ENCODE measurements around the gene DNHD1.
A peak's percentile ranks its signal among the peaks of the same experiment; 100 is the strongest.

DNHD1 gene

GRCh38 chr11:6587360-6587953, 90.4 kb downstream of the DNHD1 start:
- DNase-seq (ENCODE audit: low read depth in 3 of 3): no peak

- no peak for DNase-seq (ENCODE audit: low read depth in 3 of 3)
These were observed 90.9 kb downstream of the DNHD1 start for GRCh38 chr11:6588018-6588417.

GRCh38 chr11:6594142-6594768, 97.2 kb downstream of the DNHD1 start:
- no peak for DNase-seq (ENCODE audit: low read depth in 3 of 3)

DNA sequence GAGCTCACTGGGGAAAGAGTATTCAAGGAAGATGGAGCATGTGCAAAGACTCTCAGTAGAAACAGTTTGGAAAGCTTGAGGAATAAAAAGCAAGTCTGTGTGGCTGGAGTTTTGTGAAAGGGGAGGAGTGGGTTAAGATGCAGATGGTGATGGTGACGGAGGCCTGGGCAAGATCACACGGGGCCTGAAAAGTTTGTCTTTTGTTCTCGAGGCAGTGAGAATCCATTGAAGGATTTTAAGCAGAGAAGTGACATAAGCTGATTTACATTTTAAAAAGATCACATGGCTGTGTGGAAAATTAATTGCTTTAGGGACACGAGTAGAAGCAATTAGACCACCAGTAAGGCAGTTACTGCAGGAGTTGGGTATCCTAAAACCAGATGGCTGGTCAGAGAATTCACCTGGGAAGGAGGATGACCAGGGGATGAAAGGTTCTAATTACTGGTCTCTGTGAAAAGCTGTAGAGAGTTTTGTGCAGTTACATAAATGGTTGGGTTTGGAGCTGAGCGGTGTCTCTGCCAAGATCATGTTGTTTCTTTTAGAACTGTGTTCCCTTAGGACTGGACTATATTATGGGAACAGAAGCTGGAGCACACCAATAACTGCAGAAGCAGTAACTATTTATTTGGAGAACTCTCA, 99.3 kb downstream of the DNHD1 start:
- no peak for DNase-seq (ENCODE audit: low read depth in 3 of 3)

GRCh38 chr11:6598555-6598954, 101.5 kb downstream of the DNHD1 start:
- DNase-seq (ENCODE audit: low read depth in 3 of 3): no peak

DNA sequence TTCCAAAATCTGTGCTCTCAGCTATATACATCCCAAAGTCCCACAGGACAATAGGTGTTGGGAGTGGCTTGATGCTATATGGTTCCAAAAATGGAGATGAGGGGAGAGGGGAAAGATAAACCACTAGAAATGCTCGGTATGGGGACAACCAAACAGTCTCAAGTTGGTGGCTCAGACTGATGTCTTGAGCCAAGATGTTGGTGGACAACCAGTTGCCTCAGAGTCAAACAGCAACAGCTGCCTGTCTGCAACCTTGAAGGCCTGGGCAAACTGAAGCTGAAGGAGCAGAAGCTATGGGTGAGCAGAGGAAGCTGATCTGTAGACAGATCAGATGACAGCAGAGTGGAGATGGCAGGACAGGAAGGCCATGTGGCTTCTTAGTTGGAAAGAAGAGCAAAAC, 102.4 kb downstream of the DNHD1 start:
- no peak for DNase-seq (ENCODE audit: low read depth in 3 of 3)

- DNase-seq (ENCODE audit: low read depth in 3 of 3): no peak
These were observed 102.9 kb downstream of the DNHD1 start for GRCh38 chr11:6599881-6600390.

GRCh38 chr11:6601041-6601461, 104.0 kb downstream of the DNHD1 start:
- DNase-seq (ENCODE audit: low read depth in 3 of 3): no peak

GRCh38 chr11:6602096-6602940, 105.2 kb downstream of the DNHD1 start:
- DNase-seq (ENCODE audit: low read depth in 3 of 3): no peak

GRCh38 chr11:6603287-6604080, 106.4 kb downstream of the DNHD1 start, which contains the start of the genes ILK and RRP8:
ILK (plus strand) TSS chr11:6603774; CDS start chr11:6604272, 498 bp downstream.
RRP8 (minus strand) TSS chr11:6603616; CDS start chr11:6603502, 114 bp downstream.
- DNase-seq (ENCODE audit: low read depth in 3 of 3): peak; percentile 77 to 83 (median 78)

DNA sequence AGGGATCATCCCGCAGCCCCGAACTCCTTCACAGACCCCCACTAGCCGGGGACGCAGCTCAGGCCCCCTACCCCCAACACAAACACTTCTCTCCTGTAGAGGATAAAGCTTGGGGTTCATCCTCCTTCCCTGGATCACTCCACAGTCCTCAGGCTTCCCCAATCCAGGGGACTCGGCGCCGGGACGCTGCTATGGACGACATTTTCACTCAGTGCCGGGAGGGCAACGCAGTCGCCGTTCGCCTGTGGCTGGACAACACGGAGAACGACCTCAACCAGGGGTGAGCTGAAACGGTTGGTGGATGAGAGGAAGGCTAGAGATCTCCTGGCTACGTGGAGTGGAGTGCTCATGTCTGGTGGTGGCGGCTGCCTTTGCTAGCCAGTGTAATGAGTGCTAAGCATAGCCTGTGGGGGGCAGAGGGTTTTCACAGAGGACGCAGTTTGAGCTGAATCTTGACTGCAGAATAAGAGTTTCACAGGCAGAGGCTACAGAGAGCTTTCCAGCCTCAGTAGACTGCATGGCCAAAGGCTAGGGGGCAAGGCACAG, 107.1 kb downstream of the DNHD1 start:
- no peak for DNase-seq (ENCODE audit: low read depth in 3 of 3)

DNA sequence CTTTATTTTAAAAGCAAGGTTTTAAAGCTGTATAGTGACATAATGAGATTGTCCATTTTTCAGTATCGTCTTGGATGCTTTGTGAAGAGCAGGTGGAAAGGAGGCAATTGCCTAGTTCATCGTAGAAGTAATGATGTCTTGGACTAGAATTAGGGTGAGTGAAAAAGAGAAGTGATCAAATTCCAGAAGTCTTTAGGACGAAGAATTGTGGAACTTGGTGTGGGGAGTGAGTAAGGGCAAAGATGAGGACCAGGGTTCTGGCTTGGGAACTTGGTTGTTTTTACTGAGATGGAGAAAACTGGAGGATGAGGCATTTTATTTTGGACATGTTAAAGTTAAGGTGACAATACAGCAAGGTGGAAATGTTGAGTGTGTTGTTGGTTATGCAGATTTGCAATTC, 107.7 kb downstream of the DNHD1 start:
- DNase-seq (ENCODE audit: low read depth in 3 of 3): no peak

DNA sequence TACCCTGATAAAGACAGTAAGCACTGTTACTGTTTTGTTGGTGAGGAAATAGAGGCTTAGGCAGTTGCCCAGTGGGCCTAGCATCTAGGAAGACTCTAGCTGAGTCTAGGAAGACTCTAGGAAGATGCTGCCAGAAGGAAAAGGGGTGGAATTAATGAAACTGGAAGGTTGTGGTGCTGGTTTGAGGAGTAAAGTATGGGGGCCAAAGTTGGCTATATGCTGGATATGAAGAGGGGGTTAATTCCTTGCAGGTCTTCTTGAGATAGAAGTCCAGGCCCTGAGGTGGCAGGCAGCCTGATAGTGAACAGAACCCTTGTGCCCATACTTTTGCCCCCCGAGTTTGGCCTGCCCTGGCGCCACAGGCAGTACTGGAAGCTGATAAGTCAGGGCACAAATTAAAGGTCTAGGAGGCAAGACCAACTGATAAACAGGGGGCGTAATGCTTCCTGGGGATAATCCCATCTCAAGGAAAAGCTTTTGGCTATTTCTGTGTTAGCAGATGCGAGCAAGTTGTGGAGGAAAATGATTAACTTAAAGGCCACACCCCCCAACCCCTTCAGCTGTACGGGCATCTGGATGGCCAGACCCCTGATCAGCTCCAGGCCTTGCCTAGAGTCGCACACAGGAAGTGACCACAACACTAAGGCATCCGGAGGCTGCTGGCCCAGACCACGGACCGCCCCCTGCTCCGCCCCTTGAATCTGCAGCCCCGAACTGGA, 109.5 kb downstream of the DNHD1 start:
- no peak for DNase-seq (ENCODE audit: low read depth in 3 of 3)

DNA sequence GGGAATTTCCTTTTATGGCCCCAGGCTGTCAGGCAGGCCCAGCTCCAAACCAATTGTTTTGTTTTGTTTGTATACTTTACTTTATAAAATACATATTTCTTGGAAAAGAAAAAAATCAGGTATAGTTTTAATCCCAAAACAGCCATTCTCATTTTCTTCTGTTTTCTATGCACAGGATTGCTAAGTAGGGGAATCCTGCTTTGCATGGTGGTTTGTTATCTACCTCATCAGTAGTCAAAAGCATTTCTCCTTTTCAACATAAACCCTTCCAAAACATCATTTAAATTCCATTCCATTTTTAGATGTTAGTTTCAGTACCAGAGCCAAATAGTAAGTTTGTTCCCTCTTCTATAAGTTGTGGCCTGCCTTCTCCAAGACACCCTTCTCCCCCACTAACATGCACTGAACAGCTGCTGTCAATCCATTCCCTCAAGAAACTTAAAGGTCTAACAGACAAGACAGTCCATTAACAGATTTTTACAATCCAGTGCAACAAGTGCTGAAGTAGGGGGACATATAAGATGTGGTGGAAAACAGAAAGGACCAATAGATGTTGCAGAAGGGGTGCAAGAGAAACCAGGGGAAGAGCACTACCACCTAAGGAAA, 110.2 kb downstream of the DNHD1 start:
- DNase-seq (ENCODE audit: low read depth in 3 of 3): no peak

- no peak for DNase-seq (ENCODE audit: low read depth in 3 of 3)
These were observed 110.9 kb downstream of the DNHD1 start for GRCh38 chr11:6608011-6608410.

DNA sequence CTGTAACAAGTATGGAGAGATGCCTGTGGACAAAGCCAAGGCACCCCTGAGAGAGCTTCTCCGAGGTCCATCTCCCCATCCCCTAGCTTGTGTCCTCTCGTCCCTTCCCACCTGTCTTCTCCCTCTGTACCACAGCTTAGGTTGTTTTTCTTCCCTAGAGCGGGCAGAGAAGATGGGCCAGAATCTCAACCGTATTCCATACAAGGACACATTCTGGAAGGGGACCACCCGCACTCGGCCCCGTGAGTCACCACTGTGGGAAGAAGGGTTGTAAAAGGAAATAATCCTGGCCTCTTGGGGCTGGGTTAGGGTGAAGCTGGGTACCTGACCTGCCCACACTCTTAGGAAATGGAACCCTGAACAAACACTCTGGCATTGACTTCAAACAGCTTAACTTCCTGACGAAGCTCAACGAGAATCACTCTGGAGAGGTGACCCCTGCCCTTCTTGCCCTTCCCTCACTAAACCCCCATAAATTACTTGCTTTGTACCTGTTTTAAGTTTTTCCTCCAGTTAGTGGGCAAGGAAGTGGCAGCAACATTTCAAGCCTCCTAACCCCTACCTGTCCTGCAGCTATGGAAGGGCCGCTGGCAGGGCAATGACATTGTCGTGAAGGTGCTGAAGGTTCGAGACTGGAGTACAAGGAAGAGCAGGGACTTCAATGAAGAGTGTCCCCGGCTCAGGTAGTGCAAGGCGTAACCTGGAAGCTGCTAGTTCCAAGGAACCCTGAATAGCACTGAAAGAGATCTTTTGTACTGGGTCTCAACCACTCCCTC, 111.8 kb downstream of the DNHD1 start:
- DNase-seq (ENCODE audit: low read depth in 3 of 3): no peak

- DNase-seq (ENCODE audit: low read depth in 3 of 3): no peak
These were observed 112.5 kb downstream of the DNHD1 start for GRCh38 chr11:6609502-6610015.

- DNase-seq (ENCODE audit: low read depth in 3 of 3): no peak
These were observed 113.5 kb downstream of the DNHD1 start for GRCh38 chr11:6610591-6610990.

Data from stimulated activated CD4-positive, alpha-beta T cell treated with anti-CD3 and anti-CD28 coated beads, TNF-alpha, amount 100 ng/mL, for 48 hours (primary cell).